AG09309 (cell line): ENCODE measurements around the gene SNN.

Experiments used
- DNase-seq: peaks from one replicate; pipeline ENCODE4 v3.0.0-alpha.2; 2010; ENCODE audit warnings: low read depth
- H3K4me3 ChIP-seq: 2 replicates; pipeline ENCODE4 v1.5.1; 2011; ENCODE audit warnings: mild to moderate bottlenecking, low read depth, low read length, moderate library complexity; ENCODE audit not compliant: control insufficient read depth
- TF ChIP-seq, protein P1 (sequence below): IDR thresholded peaks from 2 replicates; pipeline ENCODE4 v1.5.1; 2011; ENCODE audit warnings: mild to moderate bottlenecking, low read depth, low read length, inconsistent platforms; ENCODE audit not compliant: insufficient read depth, control insufficient read depth; ENCODE audit errors: missing control alignments

Gene SNN

DNA sequence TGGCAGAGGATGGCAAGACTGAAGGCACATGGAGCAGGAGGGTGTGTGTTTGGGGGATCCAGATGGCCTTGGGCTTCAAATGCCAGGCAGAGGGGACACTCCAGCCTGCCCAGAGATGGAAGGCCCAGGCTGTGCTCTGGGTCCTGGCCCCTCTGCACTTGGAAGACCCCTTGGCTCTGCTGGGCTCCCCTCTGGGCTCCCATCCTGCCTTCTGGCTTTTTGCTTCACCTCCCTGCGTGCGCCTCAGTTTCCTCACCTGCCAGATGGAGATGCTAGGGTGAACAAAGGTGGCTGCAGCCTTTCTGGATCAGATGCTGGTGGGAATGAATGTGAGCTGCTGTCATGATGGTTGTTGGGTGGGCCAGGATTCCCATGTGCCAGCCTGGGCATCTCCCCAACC lies 3.0 kb downstream of the SNN start:
- no peak overlapping the region for H3K4me3 ChIP-seq
- DNase-seq = no peak
- TF ChIP-seq, protein P1, sequence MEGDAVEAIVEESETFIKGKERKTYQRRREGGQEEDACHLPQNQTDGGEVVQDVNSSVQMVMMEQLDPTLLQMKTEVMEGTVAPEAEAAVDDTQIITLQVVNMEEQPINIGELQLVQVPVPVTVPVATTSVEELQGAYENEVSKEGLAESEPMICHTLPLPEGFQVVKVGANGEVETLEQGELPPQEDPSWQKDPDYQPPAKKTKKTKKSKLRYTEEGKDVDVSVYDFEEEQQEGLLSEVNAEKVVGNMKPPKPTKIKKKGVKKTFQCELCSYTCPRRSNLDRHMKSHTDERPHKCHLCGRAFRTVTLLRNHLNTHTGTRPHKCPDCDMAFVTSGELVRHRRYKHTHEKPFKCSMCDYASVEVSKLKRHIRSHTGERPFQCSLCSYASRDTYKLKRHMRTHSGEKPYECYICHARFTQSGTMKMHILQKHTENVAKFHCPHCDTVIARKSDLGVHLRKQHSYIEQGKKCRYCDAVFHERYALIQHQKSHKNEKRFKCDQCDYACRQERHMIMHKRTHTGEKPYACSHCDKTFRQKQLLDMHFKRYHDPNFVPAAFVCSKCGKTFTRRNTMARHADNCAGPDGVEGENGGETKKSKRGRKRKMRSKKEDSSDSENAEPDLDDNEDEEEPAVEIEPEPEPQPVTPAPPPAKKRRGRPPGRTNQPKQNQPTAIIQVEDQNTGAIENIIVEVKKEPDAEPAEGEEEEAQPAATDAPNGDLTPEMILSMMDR = no peak

DNA sequence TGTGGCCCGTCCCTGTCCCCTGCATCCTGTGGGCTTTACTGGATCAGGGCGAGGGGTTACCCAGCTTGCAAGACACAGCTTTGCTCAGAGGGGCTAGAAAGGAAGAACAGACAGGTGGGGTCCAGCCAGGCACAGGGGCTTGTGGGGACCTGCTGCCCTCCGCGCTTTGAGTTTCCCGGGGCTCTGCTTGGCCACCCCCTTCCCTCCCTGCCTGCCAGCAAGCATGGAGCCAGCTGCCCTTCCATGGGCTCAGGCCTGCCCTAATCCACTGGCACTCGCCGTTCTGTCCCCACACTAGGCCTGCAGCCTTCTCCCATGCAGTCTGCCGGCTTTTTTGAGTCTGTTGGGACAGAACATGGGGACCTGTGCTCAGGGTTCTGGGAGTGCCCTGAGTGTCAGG lies 3.4 kb downstream of the SNN start:
- DNase-seq = no peak
- H3K4me3 ChIP-seq = no peak overlapping the region

DNA sequence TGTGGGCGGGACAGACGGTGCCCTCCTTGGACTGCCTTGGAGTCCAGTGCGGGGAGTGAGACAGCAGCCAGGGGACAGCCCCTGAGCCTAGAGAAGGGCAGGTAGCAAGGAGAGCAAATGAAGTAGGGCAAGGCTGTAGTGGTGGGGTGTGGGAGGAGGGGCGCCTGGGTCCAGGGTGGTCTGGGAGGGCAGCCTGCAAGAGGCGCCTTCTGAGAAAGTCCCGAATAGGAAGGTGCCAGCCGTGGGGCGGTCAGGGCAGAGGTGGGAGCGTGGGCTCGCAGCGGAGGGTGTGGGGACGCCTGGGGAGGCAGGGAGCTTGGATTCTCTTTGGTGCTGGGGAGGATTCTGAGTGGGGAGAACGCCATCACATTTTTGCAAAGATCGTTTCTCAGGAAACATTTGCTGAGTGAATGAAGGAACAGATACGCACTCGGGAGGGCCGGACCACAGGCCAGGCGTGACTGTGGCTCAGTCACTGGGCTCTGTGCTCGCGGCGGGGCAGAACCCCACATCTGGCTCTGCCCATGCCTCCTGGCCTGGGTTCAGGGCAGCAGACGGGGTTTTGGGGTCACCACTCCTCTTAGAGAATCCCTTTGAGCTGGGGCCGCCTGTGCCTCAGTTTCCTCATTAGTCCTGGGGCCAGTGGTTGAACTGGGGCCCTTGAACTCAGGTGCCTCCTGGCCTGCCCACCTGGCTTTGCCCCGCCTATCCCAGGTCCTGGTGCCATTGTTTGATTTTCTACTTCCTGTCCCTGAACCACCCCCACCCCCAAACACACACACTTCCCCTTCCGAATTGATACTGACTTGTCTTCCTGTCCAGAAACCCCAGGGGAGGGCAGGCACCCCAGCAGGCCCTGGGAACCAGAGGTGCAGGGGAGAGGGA lies 4.2 kb downstream of the SNN start:
- TF ChIP-seq, protein P1 = no peak
- H3K4me3 ChIP-seq = no peak overlapping the region
- DNase-seq = no peak

More for the DNA sequence above, 3.4 kb downstream of the SNN start:
- TF ChIP-seq, protein P1 = no peak

DNA sequence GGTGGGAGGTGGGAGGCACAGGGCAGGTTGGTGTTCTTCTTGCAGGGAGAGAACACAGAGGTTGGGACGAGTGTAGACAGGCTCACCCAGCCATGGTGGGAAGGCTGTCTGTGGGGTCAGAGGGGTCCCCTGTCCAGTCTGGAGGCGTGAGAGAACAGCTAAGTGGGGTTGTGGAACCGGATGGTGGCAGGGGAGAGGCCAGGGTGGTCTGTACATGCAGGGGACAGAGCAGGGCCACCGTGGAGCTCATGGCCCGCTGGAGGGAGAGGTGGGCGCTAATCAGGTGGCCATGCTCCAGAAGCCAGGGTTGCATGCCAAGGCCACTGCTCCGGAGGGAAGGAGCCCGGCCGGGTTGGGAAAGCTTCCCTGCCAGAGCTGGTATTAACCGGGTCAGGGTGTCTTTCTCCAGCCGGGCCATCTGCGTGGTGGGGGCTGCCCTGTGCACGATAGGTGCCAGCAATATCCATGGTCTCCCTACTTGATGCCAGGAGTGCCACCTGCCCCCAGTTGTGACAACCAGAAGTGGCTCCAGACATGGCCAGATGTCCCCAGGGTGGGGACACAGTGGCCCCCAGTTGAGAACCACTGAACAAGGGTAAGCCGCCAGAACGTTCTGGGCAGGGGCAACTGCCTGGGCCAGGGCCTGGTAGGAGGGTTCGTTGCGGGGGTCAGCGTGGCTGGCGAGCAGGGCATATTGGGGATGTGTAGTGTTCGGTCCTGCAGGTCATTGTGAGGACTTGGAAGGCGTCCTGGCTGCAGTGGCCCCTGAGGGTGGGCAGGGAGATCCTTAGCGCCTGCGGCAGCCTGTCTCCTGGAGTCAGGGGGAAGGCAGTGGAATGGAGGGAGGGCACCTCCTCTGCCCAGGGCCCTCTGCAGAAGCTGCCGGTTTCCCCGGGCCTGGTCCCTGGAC lies 5.1 kb downstream of the SNN start:
- no peak overlapping the region for H3K4me3 ChIP-seq
- no peak for DNase-seq

DNA sequence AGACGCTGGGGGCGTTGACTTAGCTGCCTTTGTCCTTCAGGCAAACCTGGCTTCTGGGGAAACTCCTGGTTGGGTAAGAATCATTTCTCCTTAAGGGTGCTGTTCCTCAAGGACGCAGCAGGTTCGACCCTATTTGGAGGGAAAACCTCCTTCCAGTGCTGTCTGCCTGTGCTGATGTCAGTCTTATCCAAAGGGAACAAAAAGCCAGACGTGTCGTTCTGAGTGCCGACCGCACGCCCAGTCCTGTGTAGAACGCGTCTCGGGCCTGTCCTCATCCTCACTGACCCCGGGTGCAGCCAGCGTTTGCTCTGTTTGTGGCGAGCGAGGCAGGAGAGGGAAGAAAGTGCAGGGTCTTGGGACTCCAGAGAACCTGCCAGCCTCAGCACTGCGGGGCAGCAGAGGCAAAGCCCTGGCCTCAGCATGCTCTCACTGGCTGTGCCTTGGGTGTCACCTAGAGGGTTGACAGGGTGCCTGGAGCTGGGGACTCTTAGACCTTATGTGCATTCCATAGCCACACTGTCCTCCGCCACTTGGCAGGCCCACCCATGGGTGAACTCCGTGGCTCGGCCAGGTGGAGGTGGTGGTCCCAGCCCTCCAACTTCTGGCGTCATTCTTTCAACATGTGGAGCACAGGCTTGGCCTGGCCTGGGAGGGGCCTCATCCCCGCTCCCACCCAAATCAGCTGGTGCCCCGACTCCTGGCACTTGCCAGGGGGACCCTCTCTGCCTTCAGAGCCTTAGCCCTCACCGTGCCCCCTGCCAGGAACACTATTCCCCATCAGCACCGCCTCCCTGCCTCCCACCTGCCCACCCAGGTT lies 6.0 kb downstream of the SNN start:
- TF ChIP-seq, protein P1 = no peak
- DNase-seq = no peak
- no peak overlapping the region for H3K4me3 ChIP-seq

More for the DNA sequence above, 5.1 kb downstream of the SNN start:
- TF ChIP-seq, protein P1 = no peak

DNA sequence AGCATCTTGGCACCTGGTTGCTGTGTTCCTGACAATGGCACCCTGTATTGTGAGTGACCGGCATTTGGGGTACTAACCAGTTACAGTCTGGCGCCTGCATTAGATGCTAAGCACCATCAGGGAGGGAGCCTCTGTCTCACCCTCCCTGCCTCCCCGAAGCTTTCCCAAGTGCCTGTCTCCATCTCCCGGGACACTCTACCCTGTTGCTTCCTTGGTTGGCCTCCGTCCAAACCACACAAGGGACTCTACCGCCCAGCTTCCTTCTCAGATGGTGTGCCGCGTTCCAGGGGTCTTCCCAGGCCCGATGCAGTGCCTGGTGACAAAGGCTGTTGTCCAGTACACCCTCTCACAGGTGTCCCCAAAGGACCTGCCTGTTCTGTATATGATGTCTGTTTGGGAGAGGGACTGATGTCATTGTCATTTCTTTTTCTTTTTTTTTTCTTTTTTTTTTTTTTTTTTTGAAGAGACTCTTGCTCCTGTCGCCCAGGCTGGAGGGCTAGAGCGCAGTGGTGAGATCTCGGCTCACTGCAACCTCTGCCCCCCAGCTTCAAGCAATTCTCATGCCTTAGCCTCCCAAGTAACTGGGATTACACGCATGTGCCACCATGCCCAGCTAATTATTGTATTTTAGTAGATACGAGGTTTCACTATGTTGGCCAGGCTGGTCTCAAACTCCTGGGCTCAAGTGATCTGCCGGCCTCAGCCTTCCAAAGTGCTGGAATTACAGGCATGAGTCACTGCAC lies 6.7 kb downstream of the SNN start:
- no peak for DNase-seq
- TF ChIP-seq, protein P1 = no peak
- no peak overlapping the region for H3K4me3 ChIP-seq
